HepG2 (cell line): ENCODE results near the gene INKA1. TPM values are rescaled to one million over a fixed set of nuclear protein-coding genes. Genes with fewer than 3 reads are reported as not detected.
A peak's percentile ranks its signal among the peaks of the same experiment; 100 is the strongest.

Experiments used
- AGO1 ChIP-seq: fragments of 200-400 bp; formaldehyde crosslinking; IDR thresholded peaks from 2 replicates; pipeline ENCODE4 v1.6.1; 2017; ENCODE audit warnings: mild to moderate bottlenecking, low read depth, low read length, moderate library complexity; ENCODE audit not compliant: poor library complexity, severe bottlenecking
- BRF2 ChIP-seq: sonication (generic); formaldehyde crosslinking; IDR thresholded peaks from 2 replicates; pipeline ENCODE4 v1.8.1; 2022; ENCODE audit warnings: mild to moderate bottlenecking, missing genetic modification reagents
- CTCF ChIP-seq: sonication (generic); formaldehyde crosslinking; IDR thresholded peaks from 2 replicates; pipeline ENCODE4 v1.5.0; 2020; ENCODE audit warnings: mild to moderate bottlenecking, missing genetic modification reagents, moderate library complexity
- HMGXB3 ChIP-seq: sonication (generic); formaldehyde crosslinking; IDR thresholded peaks from 2 replicates; pipeline ENCODE4 v1.4.0; 2020; ENCODE audit warnings: missing genetic modification reagents, borderline replicate concordance
- LBX2 ChIP-seq: sonication (generic); formaldehyde crosslinking; IDR thresholded peaks from 2 replicates; pipeline ENCODE4 v1.5.0; 2020; ENCODE audit warnings: missing genetic modification reagents, mild to moderate bottlenecking, borderline replicate concordance
- PAF1 ChIP-seq: IDR thresholded peaks from 2 replicates; pipeline ENCODE4 v1.6.1; 2016; ENCODE audit warnings: missing genetic modification reagents, missing compliant biosample characterization
- PAXIP1 ChIP-seq: sonication (generic); formaldehyde crosslinking; conservative IDR thresholded peaks from 2 replicates; pipeline ENCODE4 v1.4.0; 2020; ENCODE audit warnings: mild to moderate bottlenecking, missing genetic modification reagents, moderate library complexity
- RFX1 ChIP-seq: fragments of 450-650 bp; IDR thresholded peaks from 2 replicates; pipeline ENCODE4 v1.6.1; 2017
- ZBTB21 ChIP-seq: sonication (generic); formaldehyde crosslinking; IDR thresholded peaks from 2 replicates; pipeline ENCODE4 v1.4.0; 2020; ENCODE audit warnings: missing genetic modification reagents
- ZBTB26 ChIP-seq: IDR thresholded peaks from 2 replicates; pipeline ENCODE4 v1.6.1; 2016; ENCODE audit warnings: missing compliant biosample characterization, missing genetic modification reagents, borderline replicate concordance
- ZBTB49 ChIP-seq: sonication (generic); formaldehyde crosslinking; IDR thresholded peaks from 2 replicates; pipeline ENCODE4 v1.4.0; 2020; ENCODE audit warnings: missing genetic modification reagents, borderline replicate concordance
- ZNF138 ChIP-seq: sonication (generic); formaldehyde crosslinking; IDR thresholded peaks from 2 replicates; pipeline ENCODE4 v1.5.0; 2020; ENCODE audit warnings: mild to moderate bottlenecking, low read depth, missing genetic modification reagents
- ZNF615 ChIP-seq: sonication (generic); formaldehyde crosslinking; IDR thresholded peaks from 2 replicates; pipeline ENCODE4 v1.5.0; 2020; ENCODE audit warnings: mild to moderate bottlenecking, missing genetic modification reagents, borderline replicate concordance
- ZNF816 ChIP-seq: sonication (generic); formaldehyde crosslinking; IDR thresholded peaks from 2 replicates; pipeline ENCODE4 v1.8.0; 2022; ENCODE audit warnings: missing genetic modification reagents, mild to moderate bottlenecking, borderline replicate concordance
- polyA plus RNA-seq, 8 experiments: library from polyadenylated mRNA; depleted of rRNA in 3 of 8; stranded (reverse) in 7 of 8; unstranded in 1 of 8; fragments of >200 nt; fragmentation: Illumina TruSeq in 4 of 8; extraction: Trizol in 4 of 8; gene quantifications; 2 replicates each; pipeline versions ENCODE4 v1.2.1 to v1.2.3, GENCODE V29; 2011 to 2016; ENCODE audit warnings: low read depth in 4 of 8, missing spikeins in 1 of 8, mixed read lengths in 1 of 8; ENCODE audit not compliant: insufficient read depth in 1 of 8
- total RNA-seq, 5 experiments: library from RNA; depleted of rRNA; stranded (reverse); fragments of >200 nt; fragmentation: Illumina TruSeq; extraction: Trizol; gene quantifications; 2 replicates each; pipeline ENCODE4 v1.2.3, GENCODE V29; 2016; ENCODE audit warnings: low read depth in 1 of 5

The INKA1 gene
- total and polyA plus RNA-seq, 2 of the 13 experiments (the other 11 are each of a cell fraction or from before 2014, with no cell fraction given), result 0.22 to 0.41 TPM

- TF ChIP-seq ZBTB49 (CRISPR knock-in tag) (no peak), PAXIP1 (CRISPR knock-in tag) (0 out of 2 replicates have a peak, but pooled peaks have one; percentile 40), BRF2 (CRISPR knock-in tag) (no peak), ZNF816 (CRISPR knock-in tag) (no peak), ZBTB26 (CRISPR knock-in tag) (no peak), ZNF615 (no peak), CTCF (CRISPR knock-in tag) (no peak), RFX1 (peak; percentile 69), LBX2 (CRISPR knock-in tag) (no peak), ZBTB21 (CRISPR knock-in tag) (no peak), AGO1 (no peak), PAF1 (CRISPR knock-in tag) (no peak), ZNF138 (CRISPR knock-in tag) (no peak), HMGXB3 (CRISPR knock-in tag) (no peak)
Measured at GRCh38 chr3:49845694-49846093, 42.6 kb downstream of the INKA1 start (continued).
